HG03060 (cell line): ENCODE results near the gene MDN1.

ENCODE experiments used
- ATAC-seq: cut with Tn5 transposase; IDR thresholded peaks from one replicate; pipeline ENCODE4 v1.9.1; 2021; ENCODE audit warnings: low read depth, moderate number of reproducible peaks; ENCODE audit not compliant: unreplicated experiment

Gene MDN1

DNA sequence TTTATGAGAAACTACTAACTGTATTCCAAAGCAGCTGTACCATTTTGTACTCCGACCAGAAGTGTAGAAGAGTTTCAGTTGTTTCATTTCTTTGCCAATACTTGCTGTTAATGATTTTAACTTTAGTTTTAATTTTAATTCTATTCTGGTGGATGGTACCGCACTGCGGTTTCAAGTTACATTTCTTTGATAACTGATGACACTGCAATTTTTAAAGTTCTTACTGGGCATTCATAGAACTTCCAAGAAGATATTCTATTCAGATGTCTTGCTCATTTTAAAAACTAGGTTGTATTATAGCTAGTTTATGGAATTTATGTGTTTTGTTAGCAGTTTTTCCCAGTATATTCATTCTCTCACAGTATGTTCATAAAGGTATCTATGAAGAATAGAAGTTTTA lies 117.2 kb downstream of the MDN1 start:
- ATAC-seq, result no peak

GRCh38 chr6:89695667-89696066 lies 123.9 kb downstream of the MDN1 start:
- ATAC-seq, result no peak

DNA sequence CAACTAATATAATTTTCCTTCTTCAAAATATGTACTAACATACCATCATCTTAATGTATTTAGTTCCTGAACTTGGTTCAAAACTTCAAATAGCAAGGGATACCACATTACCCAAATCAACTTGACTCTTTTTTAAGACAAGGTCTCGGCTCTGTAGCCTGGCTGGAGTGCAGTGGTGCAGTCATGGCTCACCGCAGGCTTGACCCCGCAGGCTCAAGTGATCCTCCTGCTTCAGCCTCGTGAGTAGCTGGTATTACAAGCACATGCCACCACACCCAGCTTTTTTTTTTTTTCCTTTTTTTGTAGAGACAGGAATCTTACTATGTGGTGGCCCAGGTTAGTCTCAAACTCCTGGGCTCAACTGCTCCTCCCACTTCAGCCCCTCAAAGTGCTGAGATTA lies 125.2 kb downstream of the MDN1 start:
- no peak for ATAC-seq

DNA sequence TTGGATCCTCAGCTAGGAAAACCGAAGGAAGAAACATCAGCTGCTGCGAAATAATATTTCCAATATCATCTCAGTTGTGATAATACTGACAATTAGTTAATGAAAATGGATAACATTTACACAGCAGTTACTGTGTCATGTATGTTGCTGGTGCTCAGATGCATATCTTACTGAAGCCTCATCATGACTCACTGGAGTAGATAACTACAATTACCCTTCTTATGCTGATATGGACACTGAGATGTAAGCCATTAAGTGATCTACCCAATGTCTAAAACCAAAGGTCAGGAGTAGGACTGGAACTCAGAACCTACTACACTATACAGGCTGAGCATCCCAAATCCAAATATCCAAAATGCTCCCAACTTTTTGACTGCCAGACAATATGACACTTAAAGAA lies 126.4 kb downstream of the MDN1 start:
- ATAC-seq, result no peak

DNA sequence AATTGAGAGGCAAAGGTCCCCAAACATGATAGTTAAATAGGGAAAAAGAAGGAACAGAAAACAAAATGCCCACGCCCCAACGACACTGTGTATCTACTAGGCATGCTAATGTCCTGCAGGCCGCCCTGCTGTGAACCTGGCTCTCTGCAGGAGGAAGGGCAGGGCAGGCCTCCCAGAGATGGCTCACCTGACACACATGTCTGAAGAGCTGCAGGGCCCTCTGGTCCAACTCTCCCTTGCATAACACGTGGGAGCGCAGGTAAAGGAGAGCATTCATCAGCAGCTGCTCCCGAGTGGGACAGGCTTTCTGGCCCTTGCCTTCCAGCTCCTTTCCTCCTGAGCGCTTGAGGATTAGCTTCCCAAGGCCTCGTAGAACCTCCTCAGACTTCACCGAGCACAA lies 127.3 kb downstream of the MDN1 start:
- no peak for ATAC-seq

- ATAC-seq, result no peak
Measured at GRCh38 chr6:89690944-89691324, 128.7 kb downstream of the MDN1 start.

- ATAC-seq, result no peak
Measured at GRCh38 chr6:89689732-89690131, 129.9 kb downstream of the MDN1 start.

DNA sequence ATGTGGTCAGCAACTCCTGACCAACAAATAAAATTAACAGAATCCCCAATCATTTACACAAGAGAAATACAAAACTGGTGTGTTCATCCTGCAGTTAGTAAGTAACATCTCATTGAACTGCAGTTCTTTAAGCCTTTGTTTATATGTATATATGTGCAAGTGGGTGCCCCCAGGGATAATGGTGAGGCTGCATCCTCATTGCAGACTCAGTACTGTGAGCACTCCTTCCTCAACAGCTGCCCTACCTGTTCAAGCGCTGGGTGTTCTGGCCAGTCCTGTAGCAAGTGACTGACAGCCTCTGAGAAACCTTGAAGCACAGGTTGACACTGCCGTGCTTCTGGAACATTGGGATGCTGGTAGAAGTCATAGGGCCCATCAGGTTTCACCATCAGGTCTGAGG lies 131.3 kb downstream of the MDN1 start:
- no peak for ATAC-seq

DNA sequence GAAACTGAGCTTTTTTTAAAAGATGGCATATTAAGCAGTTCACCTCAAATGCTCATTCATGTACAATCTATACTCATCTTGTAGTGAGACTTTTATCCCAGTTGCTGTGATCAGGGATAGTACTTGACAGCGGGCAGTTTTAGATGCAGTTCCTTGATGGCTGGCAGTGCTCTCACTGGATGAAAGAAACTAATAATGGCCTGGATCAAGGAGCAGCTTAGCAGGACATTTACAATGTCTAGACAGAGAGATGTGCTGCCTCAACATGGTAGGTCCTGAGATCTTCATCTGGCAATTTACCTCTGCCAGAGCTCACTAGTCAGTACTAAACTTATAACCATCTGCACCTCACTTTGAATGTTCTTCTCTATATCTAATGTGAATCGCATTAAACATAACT lies 134.3 kb downstream of the MDN1 start:
- no peak for ATAC-seq

GRCh38 chr6:89682991-89683390 lies 136.6 kb downstream of the MDN1 start:
- no peak for ATAC-seq

- no peak for ATAC-seq
Measured at GRCh38 chr6:89681983-89682564, 137.5 kb downstream of the MDN1 start.

DNA sequence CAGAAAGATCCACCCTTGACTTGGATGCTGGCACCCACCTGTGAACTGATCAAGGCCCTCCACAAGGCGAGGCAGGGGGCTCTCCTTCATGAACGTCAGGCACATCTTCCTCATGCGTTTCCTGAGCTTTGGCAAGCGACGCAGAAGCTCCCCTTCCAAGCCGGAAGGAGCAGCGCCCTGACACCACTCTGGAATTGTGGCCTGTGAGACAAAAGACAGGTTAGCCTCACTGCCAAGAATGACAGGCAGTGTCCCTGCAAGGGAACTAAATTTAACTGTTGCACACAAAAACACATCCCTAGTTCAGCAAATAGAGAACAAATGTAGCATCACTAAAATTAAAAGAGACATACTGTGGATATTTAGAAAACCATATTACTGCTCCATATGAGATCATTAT lies 139.0 kb downstream of the MDN1 start:
- ATAC-seq, result no peak

DNA sequence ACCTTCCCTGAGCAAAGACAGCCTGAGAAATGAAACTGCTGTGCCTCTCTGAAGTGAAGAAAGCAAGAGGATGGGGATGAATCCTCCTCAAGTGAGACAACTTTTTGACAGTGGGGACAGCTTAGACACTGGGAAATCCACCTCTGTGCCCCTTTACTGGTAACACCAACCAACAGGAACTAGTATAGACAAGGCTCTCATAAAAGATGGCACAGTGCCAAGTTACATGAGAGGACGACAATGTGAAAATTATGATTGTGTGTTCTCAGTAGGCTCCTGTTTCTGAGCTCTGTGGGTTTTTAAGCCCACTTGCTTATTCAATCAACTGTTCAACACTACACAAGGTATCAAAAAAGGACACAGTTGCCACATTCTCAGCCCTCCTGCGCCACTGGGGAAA lies 139.4 kb downstream of the MDN1 start:
- no peak for ATAC-seq

GRCh38 chr6:89679215-89680120 lies 140.1 kb downstream of the MDN1 start:
- ATAC-seq, result no peak

DNA sequence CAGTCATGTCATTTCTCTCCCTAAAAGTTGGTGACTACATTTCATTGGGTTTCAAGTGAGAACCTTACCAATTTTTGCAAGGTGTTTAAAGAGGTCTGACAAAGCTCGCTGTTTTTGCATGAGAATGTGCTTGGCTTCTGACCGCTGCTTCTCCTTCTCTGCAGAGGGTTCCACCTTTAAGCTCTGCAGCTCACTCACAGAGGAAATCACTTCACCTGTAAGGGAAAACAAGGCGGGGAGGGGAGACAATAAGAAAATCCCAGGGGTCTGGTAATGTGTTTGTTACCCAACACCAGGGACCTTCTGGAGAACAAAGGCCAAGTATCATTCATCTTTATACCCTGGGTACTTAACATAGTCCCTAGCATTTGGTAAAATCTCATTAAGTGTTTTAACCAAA lies 141.1 kb downstream of the MDN1 start:
- ATAC-seq, result no peak

- no peak for ATAC-seq
Measured at GRCh38 chr6:89675949-89676748, 143.4 kb downstream of the MDN1 start.

DNA sequence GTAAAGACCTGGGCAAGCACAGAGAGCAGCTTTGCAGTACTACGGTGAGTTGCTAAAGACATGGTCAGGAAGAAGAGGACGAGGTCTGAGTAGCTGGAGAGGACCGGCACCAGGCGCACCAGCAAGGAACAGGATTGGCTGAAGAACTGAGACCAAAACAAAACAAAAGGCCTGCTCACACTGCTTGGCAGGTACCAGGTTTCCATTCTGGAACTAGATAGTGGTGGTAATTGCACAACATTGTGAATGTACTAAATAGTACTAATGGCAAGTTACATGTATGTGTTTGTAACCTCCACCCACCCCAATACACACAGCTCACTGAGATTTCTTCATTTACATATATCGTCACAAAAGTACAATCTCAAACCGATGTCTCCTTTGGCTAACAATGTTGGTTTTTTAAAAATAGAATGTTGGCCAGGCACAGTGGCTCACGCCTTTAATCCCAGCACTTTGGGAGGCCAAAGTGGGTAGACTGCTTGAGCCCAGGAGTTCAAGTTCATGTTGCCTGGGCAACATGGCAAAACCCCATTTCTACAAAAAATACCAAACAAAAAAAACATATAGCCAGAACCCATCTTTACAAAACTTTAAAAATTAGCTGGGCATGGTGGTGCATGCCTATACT lies 148.5 kb downstream of the MDN1 start:
- ATAC-seq, result no peak

DNA sequence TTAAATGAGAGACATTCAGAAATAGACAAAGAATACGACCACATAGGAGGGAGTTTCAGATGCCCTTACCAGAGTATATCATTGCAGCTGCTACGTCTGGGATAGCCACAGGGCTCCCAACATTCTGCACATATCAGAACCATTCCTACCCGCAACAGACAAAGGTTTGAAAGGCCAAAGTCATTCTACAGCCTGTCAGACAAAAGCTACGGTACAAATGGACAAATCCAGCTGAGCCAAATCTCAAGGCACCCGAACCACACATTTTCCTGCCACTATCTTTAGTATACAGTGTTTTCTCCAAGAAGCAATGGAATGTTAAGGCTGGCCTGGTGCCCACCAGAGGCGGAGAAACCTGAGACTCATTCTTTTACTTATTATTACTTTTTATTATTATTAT lies 150.6 kb downstream of the MDN1 start:
- no peak for ATAC-seq

DNA sequence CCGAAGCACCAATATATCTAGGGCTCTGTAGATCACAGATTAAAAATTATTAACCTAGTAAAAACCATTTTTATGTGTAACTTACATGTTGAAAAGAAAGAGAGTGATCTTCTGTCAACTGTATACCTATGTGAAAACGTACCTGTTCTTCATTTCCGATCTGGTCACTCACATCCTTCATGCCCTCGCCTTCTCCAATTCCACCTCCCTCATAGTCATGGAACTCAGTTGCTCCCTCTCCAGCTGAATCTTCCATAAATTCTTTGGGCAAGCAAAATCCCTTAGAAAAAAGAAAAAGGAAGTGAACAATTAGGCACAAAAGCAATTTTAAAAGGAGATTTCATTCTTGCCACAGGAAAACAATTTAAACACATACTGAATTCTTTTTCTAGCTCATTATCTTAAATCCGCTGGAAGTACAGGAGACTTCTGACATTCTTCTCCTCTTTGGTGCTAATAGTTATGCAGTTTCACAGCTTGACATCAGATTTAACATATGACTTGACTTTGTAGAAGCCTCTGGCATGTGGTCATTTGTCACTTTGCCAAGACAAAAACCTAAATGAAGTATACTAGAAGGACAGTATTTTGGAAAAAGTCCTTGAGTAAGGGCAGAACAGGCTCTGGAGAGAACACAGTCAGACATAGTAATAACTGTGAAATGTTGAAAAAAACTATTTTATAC lies 151.6 kb downstream of the MDN1 start:
- no peak for ATAC-seq

DNA sequence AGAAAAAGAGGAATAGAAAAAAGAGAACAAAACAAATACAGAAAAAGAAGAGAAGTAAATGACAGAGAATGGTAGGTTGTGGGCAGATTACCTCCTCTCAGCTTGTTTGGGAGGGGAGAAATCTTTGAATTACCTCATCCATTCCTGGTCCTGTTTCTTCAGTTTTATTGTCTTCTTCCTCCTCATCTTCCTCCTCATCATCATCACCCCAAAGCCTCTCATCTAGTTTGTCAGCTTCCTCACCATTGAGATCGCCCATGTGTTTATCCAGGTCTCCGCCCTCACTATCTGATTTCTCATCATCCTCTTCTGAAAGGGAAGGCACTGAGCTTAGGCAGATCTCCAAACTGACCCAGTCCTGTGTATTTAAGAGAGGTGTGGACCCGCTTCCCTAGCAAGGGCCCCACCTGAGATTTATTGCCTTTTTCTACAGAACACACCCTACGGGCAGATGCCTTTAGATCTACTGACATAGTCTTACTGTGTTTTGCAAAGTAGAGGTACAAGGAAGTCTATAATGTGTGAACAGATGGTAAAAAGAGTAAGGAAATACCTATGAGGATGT lies 156.9 kb downstream of the MDN1 start:
- no peak for ATAC-seq
